ENCODE results near the gene C16orf78.

DNA sequence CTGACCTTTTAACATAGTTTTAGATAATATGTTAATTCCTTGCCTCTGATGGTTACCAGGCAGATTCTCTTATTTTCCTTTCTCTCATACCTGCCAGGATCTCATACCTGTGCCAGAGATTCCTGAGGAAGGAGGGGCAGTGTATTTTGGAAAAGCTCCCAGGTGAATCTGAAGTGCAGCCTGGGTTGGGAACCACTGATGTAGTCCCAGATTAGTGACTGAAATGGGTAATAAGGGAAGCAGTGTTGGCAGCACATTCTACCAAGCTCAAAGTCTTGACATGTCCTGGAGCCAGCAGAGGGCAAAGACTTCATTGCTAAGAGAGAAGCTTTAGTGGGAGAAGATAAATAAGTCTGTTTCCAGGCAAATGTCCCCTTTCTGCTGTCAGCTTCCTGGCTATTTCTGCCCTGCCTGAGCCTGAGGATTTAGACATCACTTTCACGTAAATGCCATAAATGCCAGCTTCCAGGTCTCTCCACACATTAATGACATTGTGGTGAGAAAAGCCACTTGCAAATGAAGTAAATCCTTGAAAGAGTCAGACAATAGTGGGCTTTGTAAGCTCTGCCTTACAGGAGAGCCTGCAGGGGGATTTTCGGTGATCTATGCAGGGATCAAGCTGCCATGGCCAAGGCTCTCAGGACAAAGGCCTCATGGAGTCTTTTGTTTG, 40.9 kb upstream of the C16orf78 start:
- TF ChIP-seq CTCF (IDR thresholded peaks at IDR 0.05) (no peak), POLR2A (IDR thresholded peaks at IDR 0.05) (no peak)

Data from heart left ventricle (tissue), 13 donors.